IPS DF 6.9 (cell line): ENCODE data around the gene MAN2B2.

ENCODE experiments used
- DNase-seq: peaks from one replicate; pipeline ENCODE4 v3.0.0-alpha.2; 2013; ENCODE audit warnings: low read depth, low spot score
- H3K27ac ChIP-seq: one replicate; pipeline ENCODE4 v1.5.1; 2013; ENCODE audit warnings: low read length, control low read depth
- H3K27me3 ChIP-seq: 2 replicates; pipeline ENCODE4 v1.6.1; 2013; ENCODE audit warnings: mild to moderate bottlenecking, low read length; ENCODE audit not compliant: control insufficient read depth, insufficient read depth
- H3K36me3 ChIP-seq: 2 replicates; pipeline ENCODE4 v1.6.1; 2013; ENCODE audit warnings: low read length; ENCODE audit not compliant: control insufficient read depth, insufficient read depth
- H3K4me1 ChIP-seq: 2 replicates; pipeline ENCODE4 v1.6.1; 2013; ENCODE audit warnings: low read length; ENCODE audit not compliant: control insufficient read depth, insufficient read depth
- H3K4me3 ChIP-seq: 2 replicates; pipeline ENCODE4 v1.5.1; 2013; ENCODE audit warnings: mild to moderate bottlenecking, low read length
- H3K9me3 ChIP-seq: 2 replicates; pipeline ENCODE4 v1.6.1; 2013; ENCODE audit warnings: low read length, inconsistent platforms; ENCODE audit not compliant: control insufficient read depth, insufficient read depth
- WGBS: extraction: QIAGEN DNeasy Blood & Tissue Kit; methylation state at CpG from one replicate; pipeline ENCODE4 v1.1.7; 2013; ENCODE audit warnings: mixed read lengths, missing lambda C conversion rate; ENCODE audit not compliant: insufficient read length, insufficient coverage; 5-methylcytosine and 5-hydroxymethylcytosine counted together

The MAN2B2 gene

DNA sequence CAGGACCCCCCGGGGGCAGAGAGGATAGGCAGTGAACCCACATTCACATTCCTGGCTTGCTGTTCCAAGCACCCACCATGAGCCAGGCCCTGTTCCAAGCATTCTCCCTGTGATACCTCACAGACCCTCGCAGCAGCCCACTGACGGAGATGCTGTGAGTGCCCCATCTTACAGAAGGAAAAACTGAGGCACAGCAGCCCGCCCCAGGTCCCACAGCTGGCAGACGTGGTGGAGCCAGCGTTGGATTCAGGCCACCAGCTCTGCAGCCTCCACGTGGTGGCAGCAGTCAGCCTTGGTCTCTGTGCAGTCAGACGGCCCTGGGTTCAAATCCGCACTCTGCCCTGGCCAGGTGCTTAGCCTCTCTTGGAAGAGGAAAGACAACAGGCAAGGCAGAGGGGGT lies 16.8 kb downstream of the MAN2B2 start:
- H3K36me3 ChIP-seq = no peaks in the 10 kb centered on the region
- WGBS = no CpG with 5 or more reads among the region's 9 CpGs
- no peak overlapping the region for H3K27ac ChIP-seq
- H3K4me1 ChIP-seq = no peaks in the 10 kb centered on the region; the same call in 1 of the 2 replicates
- H3K9me3 ChIP-seq = no peaks in the 10 kb centered on the region
- no peaks in the 10 kb centered on the region for H3K27me3 ChIP-seq
- H3K4me3 ChIP-seq = no peak overlapping the region
- no peak for DNase-seq

DNA sequence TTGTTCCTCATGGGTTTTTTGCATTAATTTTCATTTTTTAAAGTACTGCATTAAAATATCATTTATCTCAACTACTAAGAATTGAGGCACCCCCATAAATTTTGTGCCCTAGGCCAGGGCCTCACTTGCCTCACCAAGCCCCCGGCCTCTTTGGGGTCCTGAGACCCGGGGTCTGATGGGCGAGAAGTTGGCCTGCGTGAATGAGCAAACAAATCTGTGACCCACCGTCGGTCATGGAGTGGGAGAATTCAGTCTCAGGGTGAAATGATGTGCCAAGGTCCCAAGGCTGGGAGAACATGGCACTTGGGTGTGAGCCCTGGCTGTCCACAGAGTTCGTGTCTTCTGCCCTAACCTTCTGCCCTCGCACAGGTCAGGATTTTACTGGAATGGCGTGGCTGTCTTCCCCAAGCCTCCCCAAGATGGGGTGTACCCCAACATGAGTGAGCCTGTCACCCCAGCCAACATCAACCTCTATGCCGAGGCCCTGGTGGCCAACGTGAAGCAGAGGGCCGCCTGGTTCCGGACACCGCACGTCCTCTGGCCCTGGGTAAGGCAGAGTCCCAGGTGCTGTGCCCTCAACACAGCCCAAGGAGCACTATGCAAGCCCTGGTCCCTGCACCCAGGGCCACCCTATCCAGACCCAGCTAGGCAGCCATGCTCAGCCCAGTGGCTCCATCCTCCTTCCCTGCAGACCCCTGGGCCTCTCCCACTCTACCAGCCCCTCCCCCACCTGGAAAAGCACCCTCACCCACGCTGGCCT lies 18.0 kb downstream of the MAN2B2 start:
- H3K36me3 ChIP-seq = no peaks in the 10 kb centered on the region
- no CpG with 5 or more reads among the region's 16 CpGs for WGBS
- no peak for DNase-seq
- no peak overlapping the region for H3K4me3 ChIP-seq
- no peaks in the 10 kb centered on the region for H3K9me3 ChIP-seq
- no peak overlapping the region for H3K27ac ChIP-seq
- H3K27me3 ChIP-seq = no peaks in the 10 kb centered on the region
- H3K4me1 ChIP-seq = no peaks in the 10 kb centered on the region

DNA sequence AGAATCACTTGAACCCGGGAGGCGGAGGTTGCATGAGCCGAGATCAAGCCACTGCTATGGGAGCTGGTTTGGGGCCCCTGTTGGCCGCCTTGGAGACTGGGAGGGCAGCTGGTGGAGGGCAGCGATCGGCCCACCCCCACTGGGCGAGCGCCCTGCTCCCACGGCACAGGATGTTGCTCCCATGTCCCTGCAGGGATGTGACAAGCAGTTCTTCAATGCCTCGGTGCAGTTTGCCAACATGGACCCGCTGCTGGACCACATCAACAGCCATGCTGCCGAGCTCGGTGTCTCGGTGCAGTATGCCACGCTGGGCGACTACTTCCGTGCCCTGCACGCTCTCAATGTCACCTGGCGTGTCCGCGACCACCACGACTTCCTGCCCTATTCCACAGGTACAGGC lies 19.4 kb downstream of the MAN2B2 start:
- no CpG with 5 or more reads among the region's 22 CpGs for WGBS
- no peaks in the 10 kb centered on the region for H3K4me1 ChIP-seq
- H3K27ac ChIP-seq = no peak overlapping the region
- DNase-seq = no peak
- H3K9me3 ChIP-seq = no peaks in the 10 kb centered on the region
- no peaks in the 10 kb centered on the region for H3K27me3 ChIP-seq
- no peak overlapping the region for H3K4me3 ChIP-seq
- no peaks in the 10 kb centered on the region for H3K36me3 ChIP-seq

DNA sequence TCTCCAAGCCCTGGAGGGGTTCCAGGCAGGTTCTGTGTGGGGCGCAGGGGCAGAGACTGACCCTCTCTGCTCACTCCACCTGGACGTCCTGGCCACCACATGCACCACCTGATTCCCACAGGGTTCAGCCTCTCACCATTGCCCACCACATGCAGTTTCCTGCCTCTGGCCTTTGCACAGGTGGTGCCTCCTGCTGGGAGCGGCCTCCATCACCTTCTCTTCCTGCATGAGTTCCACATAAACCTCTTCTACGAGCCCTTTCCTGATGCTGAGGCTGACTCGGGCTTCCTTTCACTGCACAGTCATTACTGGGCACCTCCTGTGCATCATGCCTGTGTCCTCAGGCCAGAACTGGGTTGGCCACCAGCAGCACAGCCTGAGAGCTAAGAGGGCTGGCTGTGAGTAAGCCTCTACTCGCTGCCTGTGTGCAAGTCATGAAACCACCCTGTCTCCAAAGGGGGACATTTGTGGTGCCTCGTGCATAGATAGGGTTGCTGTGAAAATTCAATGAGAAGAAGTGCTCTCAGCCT lies 19.9 kb downstream of the MAN2B2 start:
- Histone ChIP-seq H3K9me3 (no peaks in the 10 kb centered on the region), H3K36me3 (no peaks in the 10 kb centered on the region), H3K4me1 (no peaks in the 10 kb centered on the region), H3K27me3 (no peaks in the 10 kb centered on the region), H3K27ac (no peak overlapping the region), H3K4me3 (no peak overlapping the region)
- no CpG with 5 or more reads among the region's 7 CpGs for WGBS
- no peak for DNase-seq

DNA sequence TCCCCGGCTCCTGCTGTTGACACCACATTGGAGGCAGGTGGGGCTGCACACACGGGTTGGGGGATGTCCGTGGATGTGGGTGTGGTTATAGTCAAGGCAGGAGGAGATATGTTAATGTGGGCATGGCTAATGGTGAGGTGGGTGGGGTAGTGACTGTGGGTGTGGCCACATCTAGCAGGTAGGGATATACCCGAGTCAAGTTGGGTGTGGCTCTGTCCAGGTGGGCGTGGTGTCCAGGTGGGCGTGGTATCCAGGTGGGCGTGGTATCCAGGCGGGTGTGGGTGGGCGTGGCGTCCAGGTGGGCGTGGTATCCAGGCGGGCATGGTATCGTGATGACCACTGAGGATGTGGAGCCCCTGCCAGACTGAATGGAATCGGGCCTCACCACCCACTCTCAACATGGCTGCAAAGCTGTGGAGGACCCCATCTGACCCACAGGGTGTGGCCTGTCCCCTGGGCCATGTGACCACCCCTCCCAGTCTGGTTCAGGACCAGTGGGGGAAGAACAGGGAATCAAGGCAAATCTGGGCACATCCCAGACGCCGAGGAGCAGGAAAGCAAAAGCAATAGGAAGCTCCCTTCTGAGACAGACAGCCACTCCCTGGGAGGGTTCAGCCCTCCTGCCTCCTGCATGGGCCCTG lies 21.0 kb downstream of the MAN2B2 start:
- Histone ChIP-seq H3K27ac (no peak overlapping the region), H3K4me3 (no peak overlapping the region), H3K36me3 (no peaks in the 10 kb centered on the region), H3K27me3 (no peaks in the 10 kb centered on the region), H3K9me3 (no peaks in the 10 kb centered on the region), H3K4me1 (no peaks in the 10 kb centered on the region)
- DNase-seq = no peak
- no CpG with 5 or more reads among the region's 16 CpGs for WGBS

DNA sequence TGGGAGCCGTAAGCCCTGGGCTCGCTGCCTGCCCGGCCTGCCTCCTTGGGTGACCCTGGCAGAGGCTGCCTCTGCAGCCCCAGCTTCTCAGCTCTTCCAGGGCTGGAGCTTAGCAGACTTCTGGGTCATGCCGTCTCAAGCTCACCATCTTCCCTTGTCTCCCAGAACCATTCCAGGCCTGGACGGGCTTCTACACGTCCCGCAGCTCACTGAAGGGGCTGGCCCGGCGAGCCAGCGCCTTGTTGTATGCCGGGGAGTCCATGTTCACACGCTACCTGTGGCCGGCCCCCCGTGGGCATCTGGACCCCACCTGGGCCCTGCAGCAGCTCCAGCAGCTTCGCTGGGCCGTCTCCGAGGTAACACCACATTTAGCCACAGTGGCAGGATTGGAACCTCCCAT lies 22.0 kb downstream of the MAN2B2 start:
- Histone ChIP-seq H3K4me3 (no peak overlapping the region), H3K9me3 (no peaks in the 10 kb centered on the region), H3K27me3 (no peaks in the 10 kb centered on the region), H3K4me1 (no peaks in the 10 kb centered on the region), H3K36me3 (no peaks in the 10 kb centered on the region), H3K27ac (no peak overlapping the region)
- no peak for DNase-seq
- WGBS = no CpG with 5 or more reads among the region's 17 CpGs

DNA sequence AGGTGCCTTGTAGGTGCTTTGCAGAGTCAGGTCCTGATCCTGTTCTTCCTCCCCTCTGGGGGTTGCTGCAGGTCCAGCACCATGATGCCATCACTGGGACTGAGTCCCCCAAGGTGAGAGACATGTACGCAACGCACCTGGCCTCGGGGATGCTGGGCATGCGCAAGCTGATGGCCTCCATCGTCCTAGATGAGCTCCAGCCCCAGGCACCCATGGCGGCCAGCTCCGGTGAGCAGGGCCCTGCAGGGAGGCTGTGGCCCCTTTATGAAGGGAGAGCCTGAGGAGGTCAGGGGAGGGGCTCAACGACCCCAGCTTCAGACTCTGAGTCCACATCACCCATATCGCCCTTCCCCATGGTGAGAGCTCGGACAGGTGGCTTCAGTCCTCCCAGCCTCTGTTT lies 23.1 kb downstream of the MAN2B2 start:
- no peak overlapping the region for H3K27ac ChIP-seq
- no peaks in the 10 kb centered on the region for H3K9me3 ChIP-seq
- H3K4me1 ChIP-seq = no peaks in the 10 kb centered on the region
- H3K4me3 ChIP-seq = no peak overlapping the region
- no peak for DNase-seq
- WGBS = no CpG with 5 or more reads among the region's 10 CpGs
- H3K36me3 ChIP-seq = no peaks in the 10 kb centered on the region
- H3K27me3 ChIP-seq = no peaks in the 10 kb centered on the region

DNA sequence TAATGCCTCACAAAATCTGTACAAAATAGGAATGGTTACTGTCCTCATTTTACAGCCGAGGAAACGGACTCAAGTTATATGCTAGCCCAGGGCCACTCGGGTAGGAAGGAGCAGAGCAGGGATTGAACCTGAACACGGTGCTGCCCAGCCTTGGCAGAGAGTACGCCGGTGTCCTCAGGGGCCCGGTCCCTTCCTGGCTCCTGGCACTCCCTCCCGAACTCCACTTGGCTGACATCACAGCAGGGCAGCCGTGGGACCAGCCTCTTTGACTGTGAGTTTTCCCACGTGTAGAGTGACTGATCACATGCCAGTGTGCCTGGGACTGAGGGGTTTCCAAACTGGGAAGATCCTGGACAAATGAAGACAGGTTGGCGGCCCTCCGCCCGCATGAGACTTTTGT lies 23.7 kb downstream of the MAN2B2 start:
- Histone ChIP-seq H3K4me1 (no peaks in the 10 kb centered on the region), H3K27ac (no peak overlapping the region), H3K27me3 (no peaks in the 10 kb centered on the region), H3K4me3 (no peak overlapping the region), H3K9me3 (no peaks in the 10 kb centered on the region), H3K36me3 (no peaks in the 10 kb centered on the region)
- no CpG with 5 or more reads among the region's 13 CpGs for WGBS
- no peak for DNase-seq

DNA sequence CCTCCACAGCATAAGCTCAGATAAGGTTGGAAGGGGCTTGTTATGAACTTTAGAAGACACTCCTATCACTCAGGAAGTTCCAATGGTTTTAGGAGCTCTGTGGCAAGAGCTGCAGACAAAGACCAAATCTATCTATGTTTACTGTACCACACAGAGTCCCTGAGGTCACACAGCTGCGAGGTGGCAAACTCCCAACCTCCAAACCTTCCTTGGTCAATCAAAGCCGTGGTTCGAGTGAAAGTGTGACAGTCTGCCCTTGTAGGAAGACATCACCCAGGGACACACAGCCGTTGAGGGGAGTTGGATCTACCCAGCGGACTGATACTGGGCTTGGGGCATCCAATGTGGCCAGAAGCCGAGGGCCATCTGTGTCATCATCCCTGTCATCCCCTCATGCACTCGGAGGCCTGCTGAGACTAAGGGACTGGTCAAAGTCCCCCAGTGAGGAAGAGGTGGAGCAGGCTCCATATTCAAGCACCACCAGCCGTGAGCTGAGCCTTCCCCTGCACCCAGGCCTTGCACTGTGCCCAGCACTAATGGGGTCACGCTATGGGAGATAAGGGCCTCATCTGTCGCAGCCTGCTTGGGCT lies 26.8 kb downstream of the MAN2B2 start:
- no peak for DNase-seq
- Histone ChIP-seq H3K9me3 (no peaks in the 10 kb centered on the region), H3K4me3 (no peak overlapping the region), H3K36me3 (0 out of 2 replicates have a peak, but pooled peaks cover 2% of the 10 kb centered on the region), H3K27ac (no peak overlapping the region), H3K4me1 (no peaks in the 10 kb centered on the region), H3K27me3 (no peaks in the 10 kb centered on the region)
- no CpG with 5 or more reads among the region's 10 CpGs for WGBS

DNA sequence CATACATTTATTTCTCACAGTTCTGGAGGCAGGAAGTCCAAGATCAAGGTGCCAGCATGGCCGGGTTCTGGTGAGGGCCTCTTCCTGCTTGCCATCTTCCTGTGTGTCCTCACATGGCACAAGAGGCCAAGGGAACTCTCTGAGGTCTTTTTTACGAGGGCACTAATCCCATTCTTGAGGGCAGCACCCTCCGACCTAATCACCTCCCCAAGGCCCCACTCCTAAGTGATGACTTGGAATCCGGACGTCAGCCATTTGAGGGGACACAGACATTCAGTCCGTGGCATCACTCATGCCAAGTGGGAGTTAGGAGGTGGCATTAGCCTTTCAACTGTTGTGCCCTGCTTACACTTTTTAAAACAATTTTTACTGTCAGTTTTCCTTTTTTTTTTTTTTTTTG lies 27.3 kb downstream of the MAN2B2 start:
- Histone ChIP-seq H3K4me3 (no peak overlapping the region), H3K36me3 (0 out of 2 replicates have a peak, but pooled peaks cover 2% of the 10 kb centered on the region), H3K27me3 (no peaks in the 10 kb centered on the region), H3K4me1 (no peaks in the 10 kb centered on the region), H3K9me3 (no peaks in the 10 kb centered on the region), H3K27ac (no peak overlapping the region)
- no CpG with 5 or more reads among the region's 6 CpGs for WGBS
- DNase-seq = no peak
